ENCODE results near the gene NF1.
A peak's percentile ranks its signal among the peaks of the same experiment; 100 is the strongest.
"Not testable (repeated sequence)": the region's sequence is repeated elsewhere in the genome, so short reads cannot be mapped to it uniquely, and the experiment has no call there.

NF1 gene

DNA sequence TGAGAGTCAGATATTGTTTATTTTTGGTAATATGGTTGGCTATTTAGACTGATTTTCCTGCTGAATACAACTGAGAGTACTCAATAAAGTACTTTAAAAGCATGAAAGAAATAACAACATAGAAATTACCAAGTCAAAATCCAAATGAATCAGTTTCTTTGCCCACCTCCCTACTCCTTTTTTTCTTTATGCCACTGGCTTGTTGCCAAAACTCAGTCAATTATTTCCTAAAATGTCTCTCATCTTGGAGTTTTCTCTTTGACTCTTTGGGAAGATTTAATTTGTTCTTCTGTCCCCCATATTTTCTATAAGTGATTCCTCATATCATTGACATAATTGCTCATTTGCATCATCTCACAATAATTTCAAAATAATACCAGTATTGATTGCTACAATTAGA is 204.8 kb downstream of the NF1 start:
- DNase-seq (ENCODE audit: low spot score): no peak

- no peak for DNase-seq (ENCODE audit: low spot score)
These were observed 212.9 kb downstream of the NF1 start for GRCh38 chr17:31307640-31308039.

- no peak for DNase-seq (ENCODE audit: low spot score)
These were observed 213.9 kb downstream of the NF1 start for GRCh38 chr17:31308372-31309334.

DNA sequence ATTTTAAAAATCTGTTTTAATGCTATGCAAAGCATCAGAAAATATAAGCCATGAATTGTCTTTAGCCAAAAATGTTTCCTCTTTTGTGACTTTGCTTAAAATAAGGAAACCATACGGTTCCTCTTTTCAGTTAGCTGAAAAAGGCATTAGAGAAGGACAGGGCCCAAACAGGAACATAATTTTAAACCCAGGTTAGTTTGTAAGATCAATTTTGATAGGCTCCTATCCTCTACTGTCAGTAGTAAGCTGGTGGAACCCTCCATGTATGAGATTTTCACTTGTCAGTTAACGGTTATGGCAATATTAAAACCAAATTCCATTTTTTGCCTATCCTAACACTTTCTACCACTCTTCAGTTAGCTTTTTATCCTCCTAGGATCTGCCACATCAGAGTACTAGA is 214.8 kb downstream of the NF1 start:
- no peak for DNase-seq (ENCODE audit: low spot score)

GRCh38 chr17:31310260-31310659 is 215.5 kb downstream of the NF1 start:
- DNase-seq (ENCODE audit: low spot score): no peak

DNA sequence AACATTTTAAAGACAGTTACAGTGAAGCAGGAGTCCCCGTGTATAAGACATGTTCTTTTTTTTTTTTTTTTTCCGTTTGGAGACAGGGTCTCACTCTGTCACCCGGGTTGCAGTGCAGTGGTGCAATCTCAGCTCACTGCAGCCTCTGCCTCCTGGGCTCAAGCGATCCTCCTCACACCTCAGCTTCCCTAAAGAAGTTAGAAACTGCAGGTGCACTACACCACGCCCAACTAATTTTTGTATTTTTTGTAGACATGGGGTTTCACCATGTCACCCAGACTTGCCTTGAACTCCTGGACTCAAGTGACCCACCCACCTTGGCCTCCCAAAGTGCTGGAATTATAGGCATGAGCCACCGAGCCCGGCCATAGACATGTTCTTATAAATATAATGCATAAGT is 216.1 kb downstream of the NF1 start:
- no peak for DNase-seq (ENCODE audit: low spot score)

DNA sequence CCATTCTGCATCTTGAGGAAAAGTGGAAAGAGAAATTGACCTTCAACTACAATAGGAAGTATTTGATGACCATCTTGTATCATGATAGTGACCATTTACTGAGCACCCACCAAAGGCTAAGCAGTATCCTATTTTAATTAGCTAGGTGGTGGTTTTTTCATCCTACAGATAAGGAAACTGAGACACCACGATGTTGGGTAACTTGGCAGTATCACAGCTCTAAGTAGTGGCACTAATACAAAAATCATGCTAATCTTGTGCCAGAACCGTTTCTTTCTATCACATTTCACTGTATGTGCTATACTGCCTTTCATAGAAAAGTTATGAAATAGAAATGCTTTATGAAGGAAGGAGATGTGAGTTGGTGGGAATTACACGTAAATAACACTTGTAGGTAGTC is 216.7 kb downstream of the NF1 start:
- no peak for DNase-seq (ENCODE audit: low spot score)

DNA sequence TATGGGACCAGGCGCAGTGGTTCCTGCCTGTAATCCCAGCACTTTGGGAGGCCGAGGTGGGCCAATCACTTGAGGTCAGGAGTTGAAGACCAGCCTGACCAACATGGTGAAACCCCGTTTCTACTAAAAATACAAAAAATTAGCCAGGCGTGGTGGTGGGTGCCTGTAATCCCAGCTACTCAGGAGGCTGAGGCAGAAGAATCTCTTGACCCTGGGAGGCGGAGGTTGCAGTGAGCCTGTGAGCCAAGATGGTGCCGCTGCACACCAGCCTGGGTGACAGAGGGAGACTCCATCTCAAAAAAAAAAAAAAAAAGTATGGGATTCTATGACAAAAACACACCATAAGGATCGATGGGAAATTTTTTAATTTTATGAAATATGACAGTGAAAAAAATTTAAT is 217.4 kb downstream of the NF1 start:
- not testable (repeated sequence) for DNase-seq (ENCODE audit: low spot score)

DNA sequence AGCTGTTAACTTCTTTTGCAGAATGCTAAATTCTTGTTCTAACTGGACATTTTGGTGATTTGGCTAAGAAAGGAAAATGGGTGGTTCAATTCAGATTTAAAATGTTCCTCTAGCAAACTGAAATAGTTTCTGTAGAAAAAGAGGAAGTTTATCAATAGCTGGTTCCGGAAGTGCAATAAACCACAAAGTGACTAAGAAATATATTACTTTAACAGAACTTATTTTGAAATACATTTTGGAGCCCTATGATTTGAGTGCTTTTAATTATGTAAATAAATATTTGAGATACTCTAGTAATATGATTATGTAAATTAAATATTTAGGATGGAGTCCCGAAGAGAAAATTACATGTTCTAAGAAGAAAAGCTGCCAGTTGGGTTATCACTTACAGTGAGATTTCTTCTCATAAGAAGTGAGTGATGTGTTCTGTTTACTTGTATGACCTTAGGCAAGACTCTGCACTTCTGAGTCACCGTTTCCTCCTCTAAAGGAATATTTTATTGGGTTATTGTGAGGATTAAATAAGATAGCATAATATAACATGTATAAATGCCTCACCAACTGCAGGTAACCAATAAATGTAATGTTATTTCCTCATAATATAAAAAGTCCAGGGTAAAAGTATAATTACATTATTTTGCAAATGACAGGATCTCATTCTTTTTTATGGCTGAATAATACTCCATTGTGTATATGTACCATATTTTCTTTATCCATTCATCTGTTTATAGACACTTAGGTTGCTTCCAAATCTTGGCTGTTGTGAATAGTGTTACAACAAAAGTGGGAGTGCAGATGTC is 219.4 kb downstream of the NF1 start, which contains the start of gene EVI2B:
Gene EVI2B, minus strand, starts transcription at position 73 of the 800 bp plus-strand sequence. CDS start 8,445 bp downstream, outside the sequence.
- no peak for DNase-seq (ENCODE audit: low spot score)

DNA sequence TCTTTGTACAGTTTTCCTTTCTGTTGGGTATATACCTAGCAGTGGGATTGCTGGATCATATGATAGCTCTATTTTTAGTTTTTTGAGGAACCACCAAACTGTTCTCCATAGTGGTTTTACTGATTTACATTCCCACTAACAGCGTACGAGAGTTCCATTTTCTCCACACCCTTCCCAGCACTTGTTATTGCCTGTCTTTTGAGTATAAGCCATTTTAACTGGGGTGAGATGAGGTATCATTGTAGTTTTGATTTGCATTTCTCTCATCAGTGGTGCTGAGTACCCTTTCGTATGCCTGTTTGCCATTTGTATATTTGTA is 220.0 kb downstream of the NF1 start:
- no peak for DNase-seq (ENCODE audit: low spot score)

GRCh38 chr17:31318298-31318801 is 223.6 kb downstream of the NF1 start:
- DNase-seq (ENCODE audit: low spot score): no peak

DNA sequence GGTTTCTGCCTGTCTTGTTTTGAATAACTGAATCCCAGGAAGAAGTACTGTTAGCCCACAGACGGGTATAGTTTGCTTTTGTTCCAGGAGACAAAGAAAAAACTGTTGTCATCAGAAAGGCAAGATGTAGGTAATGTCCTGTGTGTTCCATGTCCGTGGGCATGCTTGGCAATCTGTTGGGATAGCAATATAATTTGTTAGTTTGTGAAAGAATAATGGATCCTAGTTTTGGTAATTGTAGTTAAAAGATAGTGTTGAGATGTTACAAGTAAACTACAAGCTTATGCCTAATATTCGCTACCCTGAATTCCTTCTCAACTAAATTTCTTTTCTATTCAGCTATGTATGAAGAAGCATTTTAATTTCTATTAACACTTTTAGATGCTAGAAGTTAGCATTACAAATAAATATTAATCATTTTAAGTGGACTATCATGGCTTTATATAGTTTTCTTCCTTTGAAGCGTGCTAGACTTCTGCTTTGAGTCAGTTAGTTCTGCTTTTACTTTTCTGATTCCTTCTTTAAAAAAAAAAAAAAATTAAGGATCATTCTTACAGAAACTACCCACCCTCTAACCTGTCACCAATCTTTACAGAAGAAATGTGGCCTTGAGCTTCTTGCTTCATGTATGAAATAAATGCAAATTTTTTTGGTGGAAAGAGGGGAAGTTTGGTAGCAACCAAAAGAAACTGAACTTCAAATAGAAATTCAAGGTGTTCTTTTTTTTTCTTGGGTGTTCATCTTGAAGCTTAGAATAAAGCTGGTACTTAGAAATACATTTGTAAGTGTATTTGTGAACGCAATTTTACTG is 224.3 kb downstream of the NF1 start:
- DNase-seq (ENCODE audit: low spot score): no peak

GRCh38 chr17:31320241-31320640 is 225.5 kb downstream of the NF1 start:
- DNase-seq (ENCODE audit: low spot score): no peak

DNA sequence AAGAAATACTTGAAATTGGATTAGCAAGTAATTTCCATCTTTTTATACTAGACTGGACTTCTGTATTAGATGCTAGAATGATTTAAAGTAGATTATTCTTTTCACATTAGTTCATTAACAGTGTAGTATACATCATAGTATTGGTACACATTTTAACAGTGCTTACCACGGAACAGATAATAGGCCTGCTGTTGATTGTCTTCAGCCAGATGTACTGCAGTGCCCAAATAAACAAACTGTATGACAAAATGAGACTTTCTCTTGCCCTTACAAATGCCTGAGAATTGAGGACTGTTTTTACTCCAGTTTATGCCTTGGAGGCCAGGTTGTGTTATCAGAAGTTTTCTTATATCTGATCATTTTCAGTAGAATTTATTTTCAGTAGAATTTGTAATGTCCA is 226.0 kb downstream of the NF1 start:
- no peak for DNase-seq (ENCODE audit: low spot score)

- DNase-seq (ENCODE audit: low spot score): peak; percentile 14
These were observed 226.7 kb downstream of the NF1 start, which contains the start of gene EVI2A for GRCh38 chr17:31321481-31321880. Gene EVI2A, minus strand, starts transcription at chr17:31321622. Its CDS starts 2,609 bp downstream, at chr17:31319013.

GRCh38 chr17:31321966-31322365 is 227.2 kb downstream of the NF1 start:
- no peak for DNase-seq (ENCODE audit: low spot score)

GRCh38 chr17:31323551-31323950 is 228.8 kb downstream of the NF1 start:
- DNase-seq (ENCODE audit: low spot score): no peak

DNA sequence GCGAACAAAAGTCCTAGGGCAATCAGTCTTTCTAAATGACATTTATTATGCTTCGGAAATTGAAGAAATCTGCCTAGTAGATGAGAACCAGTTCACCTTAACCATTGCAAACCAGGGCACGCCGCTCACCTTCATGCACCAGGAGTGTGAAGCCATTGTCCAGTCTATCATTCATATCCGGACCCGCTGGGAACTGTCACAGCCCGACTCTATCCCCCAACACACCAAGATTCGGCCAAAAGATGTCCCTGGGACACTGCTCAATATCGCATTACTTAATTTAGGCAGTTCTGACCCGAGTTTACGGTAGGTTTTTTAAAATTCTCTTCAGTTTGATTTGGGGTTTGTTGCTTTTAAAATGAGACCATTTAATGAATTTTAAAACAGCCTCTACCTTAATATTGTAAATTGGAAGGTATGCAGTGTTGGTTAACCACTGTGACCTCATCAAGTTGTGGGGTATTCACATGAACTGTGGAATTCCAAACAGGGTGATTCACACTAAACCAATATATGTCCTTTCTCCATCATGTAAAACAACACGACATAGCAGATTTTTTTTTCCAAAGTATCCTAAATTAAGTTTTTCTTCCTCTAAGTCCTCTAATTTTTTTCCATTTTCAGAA is 232.9 kb downstream of the NF1 start:
- peak; percentile 73 for DNase-seq (ENCODE audit: low spot score)

GRCh38 chr17:31328160-31328535 is 233.4 kb downstream of the NF1 start:
- DNase-seq (ENCODE audit: low spot score): no peak

DNA sequence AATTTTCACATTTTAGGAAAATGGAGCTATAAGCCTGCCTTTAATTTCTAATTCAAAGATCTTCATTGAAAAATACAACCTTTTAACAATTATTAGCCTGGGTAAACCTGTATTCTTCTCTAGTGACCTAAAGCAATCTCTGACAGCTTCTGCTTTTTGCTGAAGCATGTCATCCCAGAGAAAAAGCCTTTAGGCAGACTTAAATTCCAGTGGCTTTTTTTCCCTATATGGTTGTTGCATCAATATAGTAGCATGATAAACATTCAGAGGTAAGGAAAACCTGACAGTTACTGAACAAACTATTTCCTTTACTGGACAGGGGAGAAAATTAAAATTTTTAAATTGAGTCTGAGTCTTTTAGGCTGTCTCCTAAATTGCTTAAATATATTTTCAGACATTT is 234.4 kb downstream of the NF1 start:
- DNase-seq (ENCODE audit: low spot score): no peak

DNA sequence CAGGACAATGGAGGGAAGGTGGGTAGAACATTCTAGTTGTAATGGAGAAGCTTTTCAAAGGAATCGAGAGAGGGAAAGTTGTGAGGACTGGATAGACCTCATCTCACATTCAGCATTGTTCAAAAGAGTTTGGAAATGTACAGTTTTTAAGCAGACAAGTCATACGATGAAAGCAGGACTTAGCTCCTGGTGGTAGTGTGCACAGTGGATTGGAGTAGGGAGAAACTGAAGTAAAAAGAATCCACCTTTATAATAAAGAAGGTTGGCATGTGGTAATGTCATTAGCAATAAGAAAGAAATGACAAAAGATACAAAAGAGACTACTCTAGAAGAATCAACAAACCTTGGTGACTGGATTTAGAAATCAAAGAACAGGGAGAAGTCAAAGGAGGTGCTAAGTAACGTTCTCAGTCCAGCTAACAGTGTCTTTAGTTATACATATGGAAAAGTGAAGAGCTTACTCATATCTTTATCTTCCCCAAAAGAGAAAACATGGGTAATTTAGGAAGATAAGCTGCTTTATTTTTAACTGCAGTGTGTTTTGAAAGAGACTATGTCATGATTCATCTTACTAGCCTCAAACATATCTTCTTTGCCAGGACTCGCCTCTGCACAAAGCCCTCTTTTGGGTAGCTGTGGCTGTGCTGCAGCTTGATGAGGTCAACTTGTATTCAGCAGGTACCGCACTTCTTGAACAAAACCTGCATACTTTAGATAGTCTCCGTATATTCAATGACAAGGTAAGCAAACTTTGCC is 245.3 kb downstream of the NF1 start:
- no peak for DNase-seq (ENCODE audit: low spot score)

Measured in SW480 (cell line).